NB4 (cell line): Measurements from ENCODE around the gene GABRQ.

Source experiments
- DNase-seq: peaks from one replicate; pipeline ENCODE4 v3.0.0; 2010; ENCODE audit warnings: low read depth
- H3K4me3 ChIP-seq: one replicate; pipeline ENCODE4 v1.5.1; 2011; ENCODE audit warnings: mild to moderate bottlenecking, low read depth, low read length, moderate library complexity
- MYC ChIP-seq: IDR thresholded peaks from 2 replicates; pipeline ENCODE4 v1.6.1; 2011; ENCODE audit warnings: low read depth, low read length
- POLR2A ChIP-seq: IDR thresholded peaks from 2 replicates; pipeline ENCODE4 v1.6.1; 2011; ENCODE audit warnings: mild to moderate bottlenecking; ENCODE audit not compliant: insufficient read length; ENCODE audit errors: extremely low read depth
- TF ChIP-seq, protein P1 (sequence below): IDR thresholded peaks from one replicate; pipeline ENCODE4 v1.5.1; 2012; ENCODE audit warnings: low read depth, low read length
- TF ChIP-seq, protein P2 (sequence below): IDR thresholded peaks from 2 replicates; pipeline ENCODE4 v1.6.1; 2011; ENCODE audit warnings: low read depth, low read length

The GABRQ gene

DNA sequence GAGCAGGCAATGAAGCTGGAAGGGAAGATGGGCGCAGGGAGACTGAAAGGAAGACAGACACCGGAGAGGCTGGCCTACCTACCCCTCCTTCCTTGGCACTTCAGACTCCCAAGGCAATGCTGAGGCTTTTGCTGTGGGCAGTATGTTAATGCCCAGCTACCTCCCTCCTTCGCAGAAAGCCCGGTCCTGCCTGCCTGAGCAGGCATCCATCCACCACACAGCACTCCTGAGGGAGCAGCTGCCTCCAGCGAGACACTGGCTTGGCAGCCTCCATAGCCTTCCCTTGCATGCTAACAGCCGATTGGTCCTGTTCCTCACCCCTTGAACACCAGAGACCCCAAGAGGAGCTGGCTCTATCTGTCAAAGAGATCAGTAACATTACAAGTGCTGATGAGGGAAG lies 14.4 kb downstream of the GABRQ start:
- no peak overlapping the region for H3K4me3 ChIP-seq
- DNase-seq, result no peak
- TF ChIP-seq, protein P1, sequence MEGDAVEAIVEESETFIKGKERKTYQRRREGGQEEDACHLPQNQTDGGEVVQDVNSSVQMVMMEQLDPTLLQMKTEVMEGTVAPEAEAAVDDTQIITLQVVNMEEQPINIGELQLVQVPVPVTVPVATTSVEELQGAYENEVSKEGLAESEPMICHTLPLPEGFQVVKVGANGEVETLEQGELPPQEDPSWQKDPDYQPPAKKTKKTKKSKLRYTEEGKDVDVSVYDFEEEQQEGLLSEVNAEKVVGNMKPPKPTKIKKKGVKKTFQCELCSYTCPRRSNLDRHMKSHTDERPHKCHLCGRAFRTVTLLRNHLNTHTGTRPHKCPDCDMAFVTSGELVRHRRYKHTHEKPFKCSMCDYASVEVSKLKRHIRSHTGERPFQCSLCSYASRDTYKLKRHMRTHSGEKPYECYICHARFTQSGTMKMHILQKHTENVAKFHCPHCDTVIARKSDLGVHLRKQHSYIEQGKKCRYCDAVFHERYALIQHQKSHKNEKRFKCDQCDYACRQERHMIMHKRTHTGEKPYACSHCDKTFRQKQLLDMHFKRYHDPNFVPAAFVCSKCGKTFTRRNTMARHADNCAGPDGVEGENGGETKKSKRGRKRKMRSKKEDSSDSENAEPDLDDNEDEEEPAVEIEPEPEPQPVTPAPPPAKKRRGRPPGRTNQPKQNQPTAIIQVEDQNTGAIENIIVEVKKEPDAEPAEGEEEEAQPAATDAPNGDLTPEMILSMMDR, result no peak
- TF ChIP-seq POLR2A, result no peak
- TF ChIP-seq, protein P2, sequence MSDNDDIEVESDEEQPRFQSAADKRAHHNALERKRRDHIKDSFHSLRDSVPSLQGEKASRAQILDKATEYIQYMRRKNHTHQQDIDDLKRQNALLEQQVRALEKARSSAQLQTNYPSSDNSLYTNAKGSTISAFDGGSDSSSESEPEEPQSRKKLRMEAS, result no peak
- no peak for TF ChIP-seq MYC

DNA sequence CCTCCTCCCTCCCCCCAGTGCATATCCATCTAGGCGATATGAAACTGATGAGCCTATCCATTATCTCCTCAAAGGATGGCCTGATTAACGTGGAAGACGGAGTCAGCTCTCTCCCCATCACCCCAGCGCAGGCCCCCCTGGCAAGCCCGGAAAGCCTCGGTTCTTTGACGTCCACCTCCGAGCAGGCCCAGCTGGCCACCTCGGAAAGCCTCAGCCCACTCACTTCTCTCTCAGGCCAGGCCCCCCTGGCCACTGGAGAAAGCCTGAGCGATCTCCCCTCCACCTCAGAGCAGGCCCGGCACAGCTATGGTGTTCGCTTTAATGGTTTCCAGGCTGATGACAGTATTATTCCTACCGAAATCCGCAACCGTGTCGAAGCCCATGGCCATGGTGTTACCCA lies 14.8 kb downstream of the GABRQ start:
- no peak for DNase-seq
- TF ChIP-seq POLR2A (no peak), MYC (no peak)
- TF ChIP-seq, protein P2, result no peak
- TF ChIP-seq, protein P1, result no peak
- H3K4me3 ChIP-seq, result no peak overlapping the region

DNA sequence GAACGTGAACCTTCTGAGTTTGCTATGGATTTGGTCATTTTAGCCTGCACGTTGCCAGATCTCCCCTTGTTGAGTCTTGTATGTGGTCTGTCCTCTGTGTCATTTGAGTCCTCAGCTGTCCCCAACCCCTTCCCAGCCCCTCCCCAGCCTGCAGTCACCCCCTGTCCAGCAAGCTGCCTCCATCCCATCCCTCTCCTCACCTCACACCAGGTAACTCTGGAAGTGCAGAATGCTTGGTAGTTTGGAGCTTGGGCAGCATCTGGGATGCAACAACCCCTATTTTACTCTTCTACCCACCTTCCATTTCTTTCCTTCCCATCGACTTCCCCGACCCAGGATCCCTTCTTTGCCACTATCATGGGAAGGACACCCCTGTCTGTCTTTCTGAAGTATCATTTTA lies 18.4 kb downstream of the GABRQ start:
- DNase-seq, result no peak
- no peak overlapping the region for H3K4me3 ChIP-seq
- TF ChIP-seq MYC (no peak), POLR2A (no peak)
- TF ChIP-seq, protein P2, result no peak
- TF ChIP-seq, protein P1, result no peak

DNA sequence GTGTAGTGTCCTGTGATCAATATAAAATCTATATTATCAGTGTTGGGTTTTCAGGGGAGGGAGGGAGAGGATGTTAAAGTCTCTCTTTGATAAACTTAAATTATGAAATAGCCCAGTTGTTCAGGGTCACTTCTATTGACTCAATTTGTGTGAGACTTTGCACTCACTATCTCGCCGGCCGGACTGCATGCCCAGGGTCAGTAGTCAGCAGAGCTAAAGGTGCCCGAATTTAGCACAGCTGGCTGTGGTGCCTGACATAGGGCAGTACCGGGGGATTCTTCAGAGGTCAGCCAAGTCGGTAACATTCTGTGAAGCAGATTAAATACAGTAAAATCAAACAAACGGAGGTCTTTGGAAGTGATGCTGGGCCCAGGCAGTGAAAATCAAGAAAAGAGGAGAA lies 19.2 kb downstream of the GABRQ start:
- DNase-seq, result no peak
- TF ChIP-seq MYC (no peak), POLR2A (no peak)
- TF ChIP-seq, protein P1, result no peak
- TF ChIP-seq, protein P2, result no peak
- no peak overlapping the region for H3K4me3 ChIP-seq

DNA sequence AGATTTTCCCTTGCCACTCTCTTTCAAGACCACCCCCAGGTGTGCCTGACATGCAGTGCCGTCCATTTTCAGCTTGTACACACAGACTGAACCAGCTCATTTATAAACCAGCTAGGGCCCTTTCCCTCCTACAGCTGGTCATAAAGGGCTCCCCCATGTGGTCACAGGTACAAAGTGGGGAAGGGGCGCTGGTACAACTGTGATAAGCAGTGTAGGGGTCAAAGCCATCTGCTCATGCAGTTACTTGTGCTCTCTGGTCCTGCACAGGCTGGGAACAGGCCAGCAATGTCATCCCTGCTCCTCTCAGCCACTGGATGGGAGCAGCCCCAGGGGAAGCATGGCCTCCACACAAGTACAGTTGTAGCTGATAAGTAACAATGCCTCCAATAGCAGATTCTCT lies 20.6 kb downstream of the GABRQ start:
- no peak overlapping the region for H3K4me3 ChIP-seq
- DNase-seq, result peak; percentile 5
- TF ChIP-seq POLR2A (no peak), MYC (no peak)
- TF ChIP-seq, protein P1, result peak; percentile 30

DNA sequence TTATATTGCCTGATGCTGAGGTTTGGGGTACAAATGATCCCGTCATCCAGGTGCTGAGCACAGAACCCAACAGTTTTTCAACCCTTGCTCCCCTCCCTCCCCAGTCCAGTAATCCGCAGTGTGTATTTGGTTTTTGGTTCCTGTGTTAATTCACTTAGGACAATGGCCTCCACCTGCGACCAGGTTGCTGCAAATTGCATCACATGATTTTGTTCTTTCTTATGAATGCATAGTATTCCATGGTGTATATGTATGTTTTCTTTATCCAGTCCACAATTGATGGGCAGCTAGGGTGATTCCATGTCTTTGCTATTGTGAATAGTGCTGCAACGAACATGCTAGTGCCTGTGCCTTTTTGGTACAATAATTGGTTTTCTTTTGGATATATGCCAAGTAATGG lies 25.4 kb downstream of the GABRQ start:
- no peak overlapping the region for H3K4me3 ChIP-seq
- no peak for TF ChIP-seq POLR2A
- TF ChIP-seq MYC, result no peak
- TF ChIP-seq, protein P2, result no peak
- TF ChIP-seq, protein P1, result no peak
- DNase-seq, result no peak
